Measurements from ENCODE around the gene KPTN.

DNA sequence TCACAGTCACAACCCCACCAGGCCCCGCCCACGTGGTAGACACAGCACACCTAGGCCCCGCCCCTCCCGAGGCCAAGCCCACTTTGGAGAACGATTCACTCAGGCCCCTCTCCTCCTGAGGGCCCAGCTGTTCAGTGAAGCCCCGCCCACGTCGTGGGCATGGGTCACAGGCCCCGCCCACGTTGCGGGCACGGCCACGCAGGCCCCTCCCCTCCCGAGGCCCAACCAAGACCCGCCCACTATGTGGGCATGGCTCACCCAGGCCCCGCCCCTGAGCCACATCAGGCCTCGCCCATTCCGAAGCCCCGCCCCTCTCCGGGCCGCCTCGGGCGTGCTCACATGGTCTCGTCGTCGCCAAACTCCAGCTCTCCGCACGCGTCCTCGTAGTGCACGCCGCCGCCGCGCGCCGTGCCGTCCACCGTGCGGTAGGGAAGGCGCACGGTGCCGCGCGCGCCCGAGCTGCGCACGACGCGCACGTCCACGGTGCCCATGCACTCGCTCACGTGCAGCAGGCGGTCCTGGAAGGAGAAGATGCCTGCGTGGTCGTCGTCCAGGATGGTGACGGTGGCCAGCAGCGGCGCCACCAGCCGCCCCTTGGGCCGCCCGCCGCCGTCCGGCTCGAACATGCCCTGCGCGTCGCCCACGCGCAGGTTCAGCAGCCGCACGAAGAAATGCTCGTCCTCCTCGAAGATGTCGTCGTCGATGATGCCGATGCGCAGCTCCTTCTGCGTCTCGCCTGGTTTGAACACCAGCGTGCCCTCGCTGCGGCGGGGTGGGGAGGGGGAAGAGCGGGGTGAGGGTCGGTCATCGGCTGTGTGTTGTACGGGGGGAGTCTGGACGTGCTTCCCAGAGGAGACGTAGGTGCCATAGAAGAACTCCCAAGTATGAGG lies 36.3 kb downstream of the KPTN start:
- TF ChIP-seq EZH2 (IDR thresholded peaks at IDR 0.05) (no peak), POLR2AphosphoS5 (IDR thresholded peaks at IDR 0.05; ENCODE audit: borderline replicate concordance, low read depth, low read length) (no peak), FOXP2 (optimal IDR thresholded peaks at IDR 0.05; ENCODE audit: control extremely low read depth, extremely low read length, insufficient read depth) (no peak)
